HepG2 (cell line): ENCODE measurements around the gene RABGAP1L. TPM values are rescaled to one million over a fixed set of nuclear protein-coding genes. Genes with fewer than 3 reads are reported as not detected.

Experiments used
- ATAC-seq: fragments of 200-7000 bp; cut with Tn5 transposase; 3 replicates; pipeline ENCODE4 v1.9.1; 2020; ENCODE audit warnings: mild to moderate bottlenecking, moderate library complexity
- BruUV-seq: library from RNA; stranded (reverse); fragments of 400-500 nt; replicated peaks from 2 replicates; lab custom pipeline; 2021; lab: Mats Ljungman, UMichigan
- CTCF ChIA-PET: fragments of 300-600 bp; formaldehyde crosslinking; extraction: SDS; loops from one replicate; lab custom pipeline; 2021; ENCODE audit warnings: low total read pairs, inconsistent platforms, low intra/inter-chr PET ratio; lab: Yijun Ruan, JAX
- POLR2A ChIA-PET: fragments of 350-600 bp; sonication (Branson Sonifier 250); formaldehyde crosslinking; loops from one replicate; lab custom pipeline; 2020; ENCODE audit warnings: antibody characterized with exemption, inconsistent platforms; lab: Yijun Ruan, JAX
- DNase-seq: peaks from one replicate; pipeline ENCODE4 v3.0.0-alpha.2; 2015; ENCODE audit warnings: low spot score
- FAIRE-seq: peaks from 3 replicates; lab custom pipeline; 2011; peaks lifted over from hg19 to GRCh38; lab: Jason Lieb, UNC
- H2AFZ ChIP-seq: one replicate; pipeline ENCODE4 v1.6.1; 2011; ENCODE audit warnings: low read length, inconsistent platforms
- H3K27ac ChIP-seq: fragments of 300-600 bp; 3 replicates; pipeline ENCODE4 v1.8.0; 2011; ENCODE audit warnings: mixed run types, mild to moderate bottlenecking, mixed read lengths, low read length, inconsistent platforms; ENCODE audit not compliant: insufficient read depth; ENCODE audit errors: extremely low read length
- H3K27me3 ChIP-seq, 2 experiments: fragments of 200-600 bp in 1 of 2; 2 replicates in 1 of 2; 3 replicates in 1 of 2; pipeline versions ENCODE4 v1.6.0 to v1.8.0; 2011; ENCODE audit warnings: low read length in 2 of 2, mild to moderate bottlenecking in 2 of 2, moderate library complexity in 2 of 2, inconsistent platforms in 1 of 2; ENCODE audit not compliant: insufficient read depth in 2 of 2, control insufficient read depth in 1 of 2
- H3K36me3 ChIP-seq, 2 experiments: fragments of 200-600 bp in 1 of 2; replicated peaks in 1 of 2; 2 replicates in 1 of 2; 3 replicates in 1 of 2; pipeline versions ENCODE4 v1.5.1 to v1.8.0; 2011; ENCODE audit warnings: low read length in 2 of 2, inconsistent platforms in 1 of 2; ENCODE audit not compliant: insufficient read depth in 2 of 2, control insufficient read depth in 1 of 2
- H3K4me1 ChIP-seq: 2 replicates; pipeline ENCODE4 v1.5.1; 2012; ENCODE audit warnings: low read length, inconsistent platforms; ENCODE audit not compliant: insufficient read depth
- H3K4me2 ChIP-seq: 2 replicates; pipeline ENCODE4 v1.6.0; 2011; ENCODE audit warnings: low read depth, low read length, inconsistent platforms
- H3K4me3 ChIP-seq, 3 experiments: fragments of 200-600 bp in 1 of 3; sonication (generic), shearing (Covaris generic) in 1 of 3; replicated peaks in 1 of 3; 2 replicates each; pipeline ENCODE4 v1.5.1; 2011 to 2016; ENCODE audit warnings: low read length in 3 of 3, inconsistent platforms in 2 of 3, low read depth in 2 of 3, mild to moderate bottlenecking in 2 of 3, control low read depth in 1 of 3, mixed read lengths in 1 of 3; ENCODE audit not compliant: insufficient read depth in 1 of 3
- H3K79me2 ChIP-seq: one replicate; pipeline ENCODE4 v1.6.1; 2011; ENCODE audit warnings: low read length, inconsistent platforms; ENCODE audit not compliant: insufficient read depth
- H3K9ac ChIP-seq: 2 replicates; pipeline ENCODE4 v1.6.0; 2011; ENCODE audit warnings: mild to moderate bottlenecking, low read depth, low read length, inconsistent platforms; ENCODE audit not compliant: insufficient read depth
- H3K9me3 ChIP-seq: 2 replicates; pipeline ENCODE4 v1.5.1; 2012; ENCODE audit warnings: mild to moderate bottlenecking, low read length
- H4K20me1 ChIP-seq: 2 replicates; pipeline ENCODE4 v1.6.0; 2011; ENCODE audit warnings: inconsistent platforms, mild to moderate bottlenecking, low read length, moderate library complexity; ENCODE audit not compliant: insufficient read depth
- CREBL2 ChIP-seq: sonication (generic); formaldehyde crosslinking; IDR thresholded peaks from 2 replicates; pipeline ENCODE4 v1.8.1; 2023; ENCODE audit warnings: missing genetic modification reagents, mild to moderate bottlenecking, borderline replicate concordance
- HHEX ChIP-seq: IDR thresholded peaks from 2 replicates; pipeline ENCODE4 v1.6.1; 2016; ENCODE audit warnings: control low read depth
- LRRFIP1 ChIP-seq: sonication (generic); formaldehyde crosslinking; conservative IDR thresholded peaks from 2 replicates; pipeline ENCODE4 v1.4.0; 2020; ENCODE audit warnings: missing genetic modification reagents
- MAFF ChIP-seq: IDR thresholded peaks from 2 replicates; pipeline ENCODE4 v1.6.1; 2011; ENCODE audit warnings: low read depth, low read length, improper control_type of control experiment
- MIXL1 ChIP-seq: IDR thresholded peaks from 2 replicates; pipeline ENCODE4 v1.6.1; 2016
- NFE2 ChIP-seq: sonication (generic); formaldehyde crosslinking; IDR thresholded peaks from 2 replicates; pipeline ENCODE4 v1.4.0; 2020; ENCODE audit warnings: missing genetic modification reagents
- PAXIP1 ChIP-seq: sonication (generic); formaldehyde crosslinking; conservative IDR thresholded peaks from 2 replicates; pipeline ENCODE4 v1.4.0; 2020; ENCODE audit warnings: mild to moderate bottlenecking, missing genetic modification reagents, moderate library complexity
- SMAD1 ChIP-seq: sonication (generic); formaldehyde crosslinking; IDR thresholded peaks from 2 replicates; pipeline ENCODE4 v1.4.0; 2020; ENCODE audit warnings: missing genetic modification reagents, low read depth, mild to moderate bottlenecking, borderline replicate concordance
- ZNF292 ChIP-seq: sonication (generic); formaldehyde crosslinking; IDR thresholded peaks from 2 replicates; pipeline ENCODE4 v1.8.1; 2022; ENCODE audit warnings: mild to moderate bottlenecking, low read depth, missing genetic modification reagents, borderline replicate concordance
- ZNF543 ChIP-seq: sonication (generic); formaldehyde crosslinking; IDR thresholded peaks from 2 replicates; pipeline ENCODE4 v1.4.0; 2020; ENCODE audit warnings: mild to moderate bottlenecking, missing genetic modification reagents
- ZNF607 ChIP-seq: sonication (generic); formaldehyde crosslinking; IDR thresholded peaks from 2 replicates; pipeline ENCODE4 v1.5.1; 2020; ENCODE audit warnings: missing genetic modification reagents, mild to moderate bottlenecking, borderline replicate concordance
- ZNF7 ChIP-seq: IDR thresholded peaks from 2 replicates; pipeline ENCODE4 v1.6.1; 2016; ENCODE audit warnings: missing biosample characterization, missing genetic modification reagents
- ZNF720 ChIP-seq: sonication (generic); formaldehyde crosslinking; IDR thresholded peaks from 2 replicates; pipeline ENCODE4 v1.4.0; 2020; ENCODE audit warnings: missing genetic modification reagents
- ZNF879 ChIP-seq: sonication (generic); formaldehyde crosslinking; IDR thresholded peaks from 2 replicates; pipeline ENCODE4 v1.8.1; 2023; ENCODE audit warnings: missing genetic modification reagents
- WGBS: methylation state at CpG from one replicate; pipeline ENCODE4 v1.1.6; 2017; ENCODE audit warnings: low lambda C conversion rate; 5-methylcytosine and 5-hydroxymethylcytosine counted together
- in situ Hi-C: cut with HindIII; loops from 2 replicates; pipeline ENCODE4 v1.10.0; 2017; ENCODE audit warnings: low pct_unique_long_range_greater_than_20kb; ENCODE audit not compliant: extremely low pct_ligation_motif_present
- intact Hi-C: fragments of 100-400 bp; cut with micrococcal nuclease; formaldehyde crosslinking; loops from one replicate; pipeline ENCODE4 v1.10.0; 2022; ENCODE audit not compliant: unreplicated experiment
- polyA plus RNA-seq, 8 experiments: library from polyadenylated mRNA; depleted of rRNA in 3 of 8; stranded (reverse) in 7 of 8; unstranded in 1 of 8; fragments of >200 nt; fragmentation: Illumina TruSeq in 4 of 8; extraction: Trizol in 4 of 8; gene quantifications; 2 replicates each; pipeline versions ENCODE4 v1.2.1 to v1.2.3, GENCODE V29; 2011 to 2016; ENCODE audit warnings: low read depth in 4 of 8, missing spikeins in 1 of 8, mixed read lengths in 1 of 8; ENCODE audit not compliant: insufficient read depth in 1 of 8
- total RNA-seq, 5 experiments: library from RNA; depleted of rRNA; stranded (reverse); fragments of >200 nt; fragmentation: Illumina TruSeq; extraction: Trizol; gene quantifications; 2 replicates each; pipeline ENCODE4 v1.2.3, GENCODE V29; 2016; ENCODE audit warnings: low read depth in 1 of 5
- TF ChIP-seq, protein P1 (sequence below): sonication (generic); formaldehyde crosslinking; IDR thresholded peaks from 2 replicates; pipeline ENCODE4 v1.8.0; 2022; ENCODE audit warnings: missing genetic modification reagents, mild to moderate bottlenecking, borderline replicate concordance

Gene RABGAP1L
- total and polyA plus RNA-seq, 2 of the 13 experiments (the other 11 are each of a cell fraction or from before 2014, with no cell fraction given), result 7.9 to 22.6 TPM

DNA sequence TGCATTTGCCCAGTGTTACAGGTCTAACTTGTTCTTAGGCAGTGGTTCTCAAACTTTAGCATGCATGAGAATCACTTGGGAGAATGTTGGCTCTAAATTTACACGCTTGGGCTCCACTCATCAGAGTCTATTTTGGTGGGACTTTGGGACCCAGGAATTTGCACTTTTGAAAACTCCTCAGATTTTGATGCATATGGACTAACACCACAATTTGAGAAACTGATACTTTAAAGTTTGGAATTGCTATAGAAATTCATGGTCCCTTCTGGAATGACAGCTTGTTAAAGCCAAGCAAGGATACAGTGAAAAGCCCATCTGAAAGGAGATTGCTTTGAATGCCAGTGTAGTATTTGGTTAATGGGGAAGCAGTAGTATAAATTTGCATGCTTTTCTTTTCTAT, 320.0 kb downstream of the RABGAP1L start:
- Histone ChIP-seq H3K9me3 (no peaks in the 10 kb centered on the region), H3K4me1 (no peaks in the 10 kb centered on the region), H2AFZ (no peak overlapping the region), H3K4me2 (no peak overlapping the region), H3K36me3 (no peaks in the 10 kb centered on the region), H3K9ac (no peak overlapping the region), H3K27ac (no peak overlapping the region), H3K4me3 (no peak overlapping the region), H3K79me2 (no peaks in the 10 kb centered on the region), H4K20me1 (no peaks in the 10 kb centered on the region), H3K27me3 (no peaks in the 10 kb centered on the region)
- no peak for ATAC-seq
- intact Hi-C loops, result no loop called here
- in situ Hi-C loops, result no loop called here
- POLR2A ChIA-PET, result no interaction called here
- no peak for TF ChIP-seq ZNF879 (CRISPR knock-in tag)
- no peak for TF ChIP-seq LRRFIP1 (CRISPR knock-in tag)
- TF ChIP-seq ZNF543 (CRISPR knock-in tag), result no peak
- no peak for TF ChIP-seq MAFF
- no peak for TF ChIP-seq CREBL2 (CRISPR knock-in tag)
- no peak for TF ChIP-seq ZNF607
- no peak for TF ChIP-seq ZNF7 (CRISPR knock-in tag)
- no peak for TF ChIP-seq MIXL1 (CRISPR knock-in tag)
- TF ChIP-seq, protein P1, sequence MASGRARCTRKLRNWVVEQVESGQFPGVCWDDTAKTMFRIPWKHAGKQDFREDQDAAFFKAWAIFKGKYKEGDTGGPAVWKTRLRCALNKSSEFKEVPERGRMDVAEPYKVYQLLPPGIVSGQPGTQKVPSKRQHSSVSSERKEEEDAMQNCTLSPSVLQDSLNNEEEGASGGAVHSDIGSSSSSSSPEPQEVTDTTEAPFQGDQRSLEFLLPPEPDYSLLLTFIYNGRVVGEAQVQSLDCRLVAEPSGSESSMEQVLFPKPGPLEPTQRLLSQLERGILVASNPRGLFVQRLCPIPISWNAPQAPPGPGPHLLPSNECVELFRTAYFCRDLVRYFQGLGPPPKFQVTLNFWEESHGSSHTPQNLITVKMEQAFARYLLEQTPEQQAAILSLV, result no peak
- TF ChIP-seq NFE2 (CRISPR knock-in tag), result no peak
- TF ChIP-seq SMAD1 (CRISPR knock-in tag), result no peak
- TF ChIP-seq ZNF292 (CRISPR knock-in tag), result no peak
- TF ChIP-seq HHEX (CRISPR knock-in tag), result no peak
- TF ChIP-seq ZNF720 (CRISPR knock-in tag), result no peak
- TF ChIP-seq PAXIP1 (CRISPR knock-in tag), result no peak
- CTCF ChIA-PET, result no interaction called here
- no peak for DNase-seq
- no TSS peak for BruUV-seq
- FAIRE-seq, result no peak
- 100% methylated on average over 1 of the region's 1 CpG for WGBS
